K562 (cell line): ENCODE data around the gene MBNL1. TPM values are rescaled to one million over a fixed set of nuclear protein-coding genes. Genes with fewer than 3 reads are reported as not detected.

ENCODE experiments used
- CREB1 ChIP-seq, 2 experiments: sonication (generic) in 1 of 2; formaldehyde crosslinking in 1 of 2; IDR thresholded peaks; 2 replicates each; pipeline versions ENCODE4 v1.6.1 to v1.8.0; 2012 to 2022; ENCODE audit warnings: inconsistent platforms in 1 of 2, mild to moderate bottlenecking in 1 of 2, missing genetic modification reagents in 1 of 2, moderate library complexity in 1 of 2
- DDX20 ChIP-seq: fragments of 450-650 bp; IDR thresholded peaks from 2 replicates; pipeline ENCODE4 v1.6.1; 2016; ENCODE audit warnings: missing genetic modification characterization, low read depth, mild to moderate bottlenecking, missing compliant biosample characterization, moderate library complexity
- ETV1 ChIP-seq: fragments of 450-650 bp; conservative IDR thresholded peaks from 2 replicates; pipeline ENCODE4 v1.6.1; 2016; ENCODE audit warnings: missing genetic modification characterization, control low read depth, low read depth, missing compliant biosample characterization
- FOSL1 ChIP-seq: fragments of 200-800 bp; sonication (Bioruptor generic); conservative IDR thresholded peaks from 2 replicates; pipeline ENCODE4 v1.6.1; 2016; ENCODE audit warnings: missing genetic modification characterization, missing compliant biosample characterization
- FOXK2 ChIP-seq, 2 experiments: fragments of 450-650 bp; IDR thresholded peaks in 1 of 2; conservative IDR thresholded peaks in 1 of 2; 2 replicates each; pipeline ENCODE4 v1.6.1; 2016; ENCODE audit warnings: low read depth in 2 of 2, mild to moderate bottlenecking in 1 of 2
- JUN ChIP-seq, 2 experiments: sonication (generic) in 1 of 2; formaldehyde crosslinking in 1 of 2; IDR thresholded peaks; 2 replicates each; pipeline versions ENCODE4 v1.6.1 to v1.8.0; 2012 to 2022; ENCODE audit warnings: borderline replicate concordance in 2 of 2, mild to moderate bottlenecking in 2 of 2, improper control_type of control experiment in 1 of 2, low read depth in 1 of 2, low read length in 1 of 2, missing genetic modification reagents in 1 of 2
- LCOR ChIP-seq: sonication (generic); formaldehyde crosslinking; IDR thresholded peaks from 2 replicates; pipeline ENCODE4 v1.8.0; 2022; ENCODE audit warnings: mild to moderate bottlenecking, missing genetic modification reagents
- MBD2 ChIP-seq: sonication (generic); IDR thresholded peaks from 2 replicates; pipeline ENCODE4 v1.6.1; 2016; ENCODE audit warnings: low read depth, borderline replicate concordance
- MCM5 ChIP-seq: fragments of 450-650 bp; IDR thresholded peaks from 2 replicates; pipeline ENCODE4 v1.6.1; 2016; ENCODE audit warnings: low read depth
- NR1H2 ChIP-seq: sonication (generic); formaldehyde crosslinking; IDR thresholded peaks from 2 replicates; pipeline ENCODE4 v1.4.0; 2020; ENCODE audit warnings: mild to moderate bottlenecking, missing genetic modification reagents
- NUFIP1 ChIP-seq: fragments of 450-650 bp; IDR thresholded peaks from 2 replicates; pipeline ENCODE4 v1.6.1; 2018; ENCODE audit not compliant: partially characterized antibody
- RBFOX2 ChIP-seq: fragments of 200-400 bp; formaldehyde crosslinking; IDR thresholded peaks from 2 replicates; pipeline ENCODE4 v1.6.1; 2017; ENCODE audit warnings: low read depth, mild to moderate bottlenecking, low read length, moderate library complexity
- ZNF124 ChIP-seq: sonication (generic); formaldehyde crosslinking; IDR thresholded peaks from 2 replicates; pipeline ENCODE4 v1.8.1; 2022; ENCODE audit warnings: missing genetic modification reagents
- ZNF75A ChIP-seq: fragments of 450-650 bp; formaldehyde crosslinking; IDR thresholded peaks from 2 replicates; pipeline ENCODE4 v1.4.0; 2020; ENCODE audit warnings: mild to moderate bottlenecking
- ZNF764 ChIP-seq: fragments of 250-450 bp; sonication (Bioruptor Pico); IDR thresholded peaks from 2 replicates; pipeline ENCODE4 v1.4.0; 2020; ENCODE audit warnings: low read depth, mild to moderate bottlenecking, moderate library complexity
- ZNF780A ChIP-seq: fragments of 250-450 bp; sonication (Bioruptor Pico); IDR thresholded peaks from 2 replicates; pipeline ENCODE4 v1.5.0; 2021; ENCODE audit warnings: mild to moderate bottlenecking
- polyA plus RNA-seq, 8 experiments: library from polyadenylated mRNA; depleted of rRNA in 4 of 8; stranded (reverse) in 5 of 8; unstranded in 3 of 8; fragments of >200 nt; fragmentation: Nextera tagmentation in 2 of 8; fragmentation: Illumina TruSeq in 1 of 8; extraction: Ambion mirVana in 2 of 8; extraction: Trizol in 1 of 8; gene quantifications; 2 replicates each; pipeline versions ENCODE4 v1.2.1 to v1.2.3, GENCODE V29; 2011 to 2014; ENCODE audit warnings: inconsistent platforms in 1 of 8, missing spikeins in 1 of 8
- total RNA-seq, 7 experiments: library from RNA; depleted of rRNA in 6 of 7; stranded (reverse); fragments of >200 nt in 6 of 7; fragmentation: Illumina TruSeq in 2 of 7; extraction: Trizol in 2 of 7; gene quantifications; 2 replicates each; pipeline versions ENCODE4 v1.2.1 to v1.2.3, GENCODE V29; 2011 to 2021; ENCODE audit warnings: low replicate concordance in 1 of 7
- TF ChIP-seq, protein P1 (sequence below): fragments of 450-650 bp; IDR thresholded peaks from 2 replicates; pipeline ENCODE4 v1.6.1; 2016; ENCODE audit warnings: low read depth, mild to moderate bottlenecking, moderate library complexity
- TF ChIP-seq, protein P2 (sequence below), 2 experiments: IDR thresholded peaks; 2 replicates each; pipeline ENCODE4 v1.6.1; 2012; ENCODE audit warnings: improper control_type of control experiment in 2 of 2, low read depth in 2 of 2, low read length in 2 of 2, borderline replicate concordance in 1 of 2
- TF ChIP-seq, protein P3 (sequence below): IDR thresholded peaks from 2 replicates; pipeline ENCODE4 v1.6.1; 2012; ENCODE audit warnings: low read depth, low read length, improper control_type of control experiment, borderline replicate concordance
- TF ChIP-seq, protein P4 (sequence below): fragments of 250-450 bp; sonication (Bioruptor Pico); IDR thresholded peaks from 2 replicates; pipeline ENCODE4 v1.4.0; 2020; ENCODE audit warnings: mild to moderate bottlenecking, moderate library complexity

MBNL1 gene
- total and polyA plus RNA-seq, 9 of the 15 experiments (the other 6 are each of a cell fraction or from before 2014, with no cell fraction given), result 70.3 to 243 (median 220) TPM

GRCh38 chr3:152268555-152269055, at the start of gene MBNL1 (continued):
- no peak for TF ChIP-seq ZNF764 (CRISPR knock-in tag)
- peak; percentile 97; the same call in 1 of the 2 replicates for TF ChIP-seq RBFOX2
- TF ChIP-seq ETV1 (tag), result peak; percentile 75
- TF ChIP-seq LCOR, result peak; percentile 86
- peak; percentile 19; the same call in 1 of the 2 replicates for TF ChIP-seq MBD2
- TF ChIP-seq ZNF780A (CRISPR knock-in tag), result no peak
- TF ChIP-seq ZNF124 (CRISPR knock-in tag), result no peak
- TF ChIP-seq, protein P1, sequence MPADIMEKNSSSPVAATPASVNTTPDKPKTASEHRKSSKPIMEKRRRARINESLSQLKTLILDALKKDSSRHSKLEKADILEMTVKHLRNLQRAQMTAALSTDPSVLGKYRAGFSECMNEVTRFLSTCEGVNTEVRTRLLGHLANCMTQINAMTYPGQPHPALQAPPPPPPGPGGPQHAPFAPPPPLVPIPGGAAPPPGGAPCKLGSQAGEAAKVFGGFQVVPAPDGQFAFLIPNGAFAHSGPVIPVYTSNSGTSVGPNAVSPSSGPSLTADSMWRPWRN, result no peak
- TF ChIP-seq NR1H2 (CRISPR knock-in tag), result no peak
- TF ChIP-seq MCM5, result no peak
- TF ChIP-seq, protein P2, sequence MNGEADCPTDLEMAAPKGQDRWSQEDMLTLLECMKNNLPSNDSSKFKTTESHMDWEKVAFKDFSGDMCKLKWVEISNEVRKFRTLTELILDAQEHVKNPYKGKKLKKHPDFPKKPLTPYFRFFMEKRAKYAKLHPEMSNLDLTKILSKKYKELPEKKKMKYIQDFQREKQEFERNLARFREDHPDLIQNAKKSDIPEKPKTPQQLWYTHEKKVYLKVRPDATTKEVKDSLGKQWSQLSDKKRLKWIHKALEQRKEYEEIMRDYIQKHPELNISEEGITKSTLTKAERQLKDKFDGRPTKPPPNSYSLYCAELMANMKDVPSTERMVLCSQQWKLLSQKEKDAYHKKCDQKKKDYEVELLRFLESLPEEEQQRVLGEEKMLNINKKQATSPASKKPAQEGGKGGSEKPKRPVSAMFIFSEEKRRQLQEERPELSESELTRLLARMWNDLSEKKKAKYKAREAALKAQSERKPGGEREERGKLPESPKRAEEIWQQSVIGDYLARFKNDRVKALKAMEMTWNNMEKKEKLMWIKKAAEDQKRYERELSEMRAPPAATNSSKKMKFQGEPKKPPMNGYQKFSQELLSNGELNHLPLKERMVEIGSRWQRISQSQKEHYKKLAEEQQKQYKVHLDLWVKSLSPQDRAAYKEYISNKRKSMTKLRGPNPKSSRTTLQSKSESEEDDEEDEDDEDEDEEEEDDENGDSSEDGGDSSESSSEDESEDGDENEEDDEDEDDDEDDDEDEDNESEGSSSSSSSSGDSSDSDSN (IDR thresholded peaks at IDR 0.05; ENCODE audit: borderline replicate concordance in 1 of 2, low read depth in 2 of 2, low read length in 2 of 2), result peak; percentile 82 to 99
- TF ChIP-seq JUN (IDR thresholded peaks at IDR 0.05; ENCODE audit: borderline replicate concordance, low read depth, low read length), result no peak
- TF ChIP-seq JUN (CRISPR knock-in tag; IDR thresholded peaks at IDR 0.05; ENCODE audit: borderline replicate concordance), result no peak
- TF ChIP-seq, protein P3, sequence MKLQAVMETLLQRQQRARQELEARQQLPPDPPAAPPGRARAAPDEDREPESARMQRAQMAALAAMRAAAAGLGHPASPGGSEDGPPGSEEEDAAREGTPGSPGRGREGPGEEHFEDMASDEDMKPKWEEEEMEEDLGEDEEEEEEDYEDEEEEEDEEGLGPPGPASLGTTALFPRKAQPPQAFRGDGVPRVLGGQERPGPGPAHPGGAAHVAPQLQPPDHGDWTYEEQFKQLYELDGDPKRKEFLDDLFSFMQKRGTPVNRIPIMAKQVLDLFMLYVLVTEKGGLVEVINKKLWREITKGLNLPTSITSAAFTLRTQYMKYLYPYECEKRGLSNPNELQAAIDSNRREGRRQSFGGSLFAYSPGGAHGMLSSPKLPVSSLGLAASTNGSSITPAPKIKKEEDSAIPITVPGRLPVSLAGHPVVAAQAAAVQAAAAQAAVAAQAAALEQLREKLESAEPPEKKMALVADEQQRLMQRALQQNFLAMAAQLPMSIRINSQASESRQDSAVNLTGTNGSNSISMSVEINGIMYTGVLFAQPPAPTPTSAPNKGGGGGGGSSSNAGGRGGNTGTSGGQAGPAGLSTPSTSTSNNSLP, result no peak
- TF ChIP-seq FOXK2 (conservative IDR thresholded peaks at IDR 0.05 in 1 of 2, IDR thresholded peaks at IDR 0.05 in 1 of 2; ENCODE audit: low read depth in 2 of 2), result peak in 1 of 2 experiments; percentile 97; a peak in 2 of 4 replicates
- TF ChIP-seq FOSL1, result no peak
- no peak for TF ChIP-seq DDX20 (tag)
- TF ChIP-seq, protein P4, sequence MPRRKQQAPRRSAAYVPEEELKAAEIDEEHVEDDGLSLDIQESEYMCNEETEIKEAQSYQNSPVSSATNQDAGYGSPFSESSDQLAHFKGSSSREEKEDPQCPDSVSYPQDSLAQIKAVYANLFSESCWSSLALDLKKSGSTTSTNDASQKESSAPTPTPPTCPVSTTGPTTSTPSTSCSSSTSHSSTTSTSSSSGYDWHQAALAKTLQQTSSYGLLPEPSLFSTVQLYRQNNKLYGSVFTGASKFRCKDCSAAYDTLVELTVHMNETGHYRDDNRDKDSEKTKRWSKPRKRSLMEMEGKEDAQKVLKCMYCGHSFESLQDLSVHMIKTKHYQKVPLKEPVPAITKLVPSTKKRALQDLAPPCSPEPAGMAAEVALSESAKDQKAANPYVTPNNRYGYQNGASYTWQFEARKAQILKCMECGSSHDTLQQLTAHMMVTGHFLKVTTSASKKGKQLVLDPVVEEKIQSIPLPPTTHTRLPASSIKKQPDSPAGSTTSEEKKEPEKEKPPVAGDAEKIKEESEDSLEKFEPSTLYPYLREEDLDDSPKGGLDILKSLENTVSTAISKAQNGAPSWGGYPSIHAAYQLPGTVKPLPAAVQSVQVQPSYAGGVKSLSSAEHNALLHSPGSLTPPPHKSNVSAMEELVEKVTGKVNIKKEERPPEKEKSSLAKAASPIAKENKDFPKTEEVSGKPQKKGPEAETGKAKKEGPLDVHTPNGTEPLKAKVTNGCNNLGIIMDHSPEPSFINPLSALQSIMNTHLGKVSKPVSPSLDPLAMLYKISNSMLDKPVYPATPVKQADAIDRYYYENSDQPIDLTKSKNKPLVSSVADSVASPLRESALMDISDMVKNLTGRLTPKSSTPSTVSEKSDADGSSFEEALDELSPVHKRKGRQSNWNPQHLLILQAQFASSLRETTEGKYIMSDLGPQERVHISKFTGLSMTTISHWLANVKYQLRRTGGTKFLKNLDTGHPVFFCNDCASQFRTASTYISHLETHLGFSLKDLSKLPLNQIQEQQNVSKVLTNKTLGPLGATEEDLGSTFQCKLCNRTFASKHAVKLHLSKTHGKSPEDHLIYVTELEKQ (CRISPR knock-in tag), result no peak
- no peak for TF ChIP-seq NUFIP1
- 0 out of 2 replicates have a peak, but pooled peaks have one; percentile 24 for TF ChIP-seq CREB1 (IDR thresholded peaks at IDR 0.05)
- TF ChIP-seq CREB1 (CRISPR knock-in tag; IDR thresholded peaks at IDR 0.05), result no peak; the same call in 1 of the 2 replicates
- no peak for TF ChIP-seq ZNF75A (CRISPR knock-in tag)
